Trophoblast cell (in vitro differentiated cells and primary cell): ENCODE measurements around the gene AGAP1.

Experiments
- DNase-seq, 2 donors: peaks; one replicate each; pipeline ENCODE4 v3.0.0-alpha.2; 2016
- H2AFZ ChIP-seq: 2 replicates; pipeline ENCODE4 v1.6.1; 2013; ENCODE audit warnings: low read length, moderate library complexity, mild to moderate bottlenecking; ENCODE audit not compliant: insufficient read depth, poor library complexity
- H2AK5ac ChIP-seq: 2 replicates; pipeline ENCODE4 v1.6.1; 2013; ENCODE audit warnings: mild to moderate bottlenecking, low read length
- H2BK120ac ChIP-seq: 2 replicates; pipeline ENCODE4 v1.6.1; 2013; ENCODE audit warnings: low read length, mild to moderate bottlenecking, moderate library complexity; ENCODE audit not compliant: insufficient read depth, poor library complexity
- H2BK12ac ChIP-seq: 2 replicates; pipeline ENCODE4 v1.6.1; 2013; ENCODE audit warnings: mild to moderate bottlenecking, low read length, moderate library complexity
- H2BK5ac ChIP-seq: 2 replicates; pipeline ENCODE4 v1.6.1; 2013; ENCODE audit warnings: low read length, low read depth, moderate library complexity, mild to moderate bottlenecking; ENCODE audit not compliant: poor library complexity
- H3K14ac ChIP-seq: 2 replicates; pipeline ENCODE4 v1.6.1; 2013; ENCODE audit warnings: mild to moderate bottlenecking, low read length
- H3K18ac ChIP-seq: 2 replicates; pipeline ENCODE4 v1.6.1; 2013; ENCODE audit warnings: mild to moderate bottlenecking, low read length
- H3K23ac ChIP-seq: 2 replicates; pipeline ENCODE4 v1.6.1; 2013; ENCODE audit warnings: low read length
- H3K27ac ChIP-seq: 2 replicates; pipeline ENCODE4 v1.5.1; 2013; ENCODE audit warnings: low read depth, mild to moderate bottlenecking, inconsistent platforms, low read length, moderate library complexity
- H3K27me3 ChIP-seq: 2 replicates; pipeline ENCODE4 v1.6.1; 2013; ENCODE audit warnings: inconsistent platforms, mild to moderate bottlenecking, low read length, moderate library complexity; ENCODE audit not compliant: insufficient read depth
- H3K36me3 ChIP-seq, 2 experiments: 1 replicate in 1 of 2; 2 replicates in 1 of 2; pipeline ENCODE4 v1.6.1; 2013; ENCODE audit warnings: low read length in 2 of 2, mild to moderate bottlenecking in 2 of 2, moderate library complexity in 1 of 2; ENCODE audit not compliant: insufficient read depth in 2 of 2, control insufficient read depth in 1 of 2
- H3K4ac ChIP-seq: 2 replicates; pipeline ENCODE4 v1.6.1; 2013; ENCODE audit warnings: low read depth, mild to moderate bottlenecking, low read length, moderate library complexity
- H3K4me1 ChIP-seq, 2 experiments: 1 replicate in 1 of 2; 2 replicates in 1 of 2; pipeline ENCODE4 v1.6.1; 2013; ENCODE audit warnings: low read length in 2 of 2, mild to moderate bottlenecking in 2 of 2, moderate library complexity in 1 of 2; ENCODE audit not compliant: insufficient read depth in 2 of 2, control insufficient read depth in 1 of 2
- H3K4me2 ChIP-seq: 2 replicates; pipeline ENCODE4 v1.6.1; 2013; ENCODE audit warnings: inconsistent platforms, mild to moderate bottlenecking, low read length, moderate library complexity
- H3K4me3 ChIP-seq: 2 replicates; pipeline ENCODE4 v1.5.1; 2013; ENCODE audit warnings: mild to moderate bottlenecking, low read depth, low read length, inconsistent platforms
- H3K79me1 ChIP-seq: one replicate; pipeline ENCODE4 v1.6.1; 2013; ENCODE audit warnings: low read length
- H3K79me2 ChIP-seq: 2 replicates; pipeline ENCODE4 v1.6.1; 2013; ENCODE audit warnings: low read length, mild to moderate bottlenecking; ENCODE audit not compliant: control insufficient read depth, insufficient read depth, poor library complexity
- H3K9ac ChIP-seq: 2 replicates; pipeline ENCODE4 v1.6.1; 2013; ENCODE audit warnings: mild to moderate bottlenecking, low read length
- H3K9me3 ChIP-seq: 2 replicates; pipeline ENCODE4 v1.6.1; 2013; ENCODE audit warnings: low read depth, mild to moderate bottlenecking, control low read depth, inconsistent platforms, low read length; ENCODE audit not compliant: insufficient read depth
- H4K12ac ChIP-seq: 2 replicates; pipeline ENCODE4 v1.6.1; 2013; ENCODE audit warnings: low read depth, mild to moderate bottlenecking, low read length, moderate library complexity
- H4K8ac ChIP-seq: 2 replicates; pipeline ENCODE4 v1.6.1; 2013; ENCODE audit warnings: low read depth, mild to moderate bottlenecking, low read length, moderate library complexity
- H4K91ac ChIP-seq: one replicate; pipeline ENCODE4 v1.6.1; 2013; ENCODE audit warnings: low read depth, mild to moderate bottlenecking, low read length, moderate library complexity
- WGBS: extraction: QIAGEN DNeasy Blood & Tissue Kit; methylation state at CpG from one replicate; pipeline ENCODE4 v1.1.7; 2013; ENCODE audit warnings: missing lambda C conversion rate; ENCODE audit not compliant: insufficient read length, insufficient coverage; ENCODE audit errors: extremely low coverage; 5-methylcytosine and 5-hydroxymethylcytosine counted together

Gene AGAP1

DNA sequence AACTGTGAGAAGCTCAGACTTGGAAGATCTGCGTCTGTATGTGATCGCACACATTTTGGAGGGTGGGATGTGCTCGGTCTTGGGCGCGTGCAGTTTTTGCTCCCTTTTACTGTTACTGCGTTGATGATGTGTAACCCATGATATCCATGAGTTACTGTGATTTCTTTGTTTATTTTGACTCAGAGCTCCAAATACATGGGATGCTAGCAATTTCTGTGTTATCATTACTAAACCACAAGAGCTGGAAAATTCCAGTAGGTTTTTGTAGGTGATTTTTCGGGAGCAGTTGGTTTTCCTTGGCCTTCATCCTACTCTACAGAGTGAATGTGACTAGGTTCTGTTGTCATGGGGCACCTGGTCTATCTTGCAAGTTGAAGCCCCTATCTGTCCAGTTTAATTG lies 124.2 kb downstream of the AGAP1 start:
- Histone ChIP-seq H2AFZ (no peak overlapping the region), H3K9me3 (peaks cover 1% of the 10 kb centered on the region), H3K23ac (no peak overlapping the region), H3K14ac (no peak overlapping the region), H3K36me3 (no peaks in the 10 kb centered on the region), H4K91ac (no peak overlapping the region), H4K12ac (no peak overlapping the region), H3K4me1 (no peaks in the 10 kb centered on the region), H2BK12ac (no peak overlapping the region), H3K18ac (no peak overlapping the region), H3K4me3 (no peak overlapping the region), H2BK5ac (no peak overlapping the region), H3K4me2 (no peak overlapping the region), H4K8ac (no peak overlapping the region), H3K4ac (no peak overlapping the region), H3K79me2 (no peaks in the 10 kb centered on the region), H3K79me1 (no peaks in the 10 kb centered on the region), H3K9ac (no peak overlapping the region), H2AK5ac (no peak overlapping the region), H2BK120ac (no peak overlapping the region), H3K27me3 (no peaks in the 10 kb centered on the region), H3K27ac (no peak overlapping the region)
- DNase-seq, result no peak
- no CpG with 5 or more reads among the region's 7 CpGs for WGBS

DNA sequence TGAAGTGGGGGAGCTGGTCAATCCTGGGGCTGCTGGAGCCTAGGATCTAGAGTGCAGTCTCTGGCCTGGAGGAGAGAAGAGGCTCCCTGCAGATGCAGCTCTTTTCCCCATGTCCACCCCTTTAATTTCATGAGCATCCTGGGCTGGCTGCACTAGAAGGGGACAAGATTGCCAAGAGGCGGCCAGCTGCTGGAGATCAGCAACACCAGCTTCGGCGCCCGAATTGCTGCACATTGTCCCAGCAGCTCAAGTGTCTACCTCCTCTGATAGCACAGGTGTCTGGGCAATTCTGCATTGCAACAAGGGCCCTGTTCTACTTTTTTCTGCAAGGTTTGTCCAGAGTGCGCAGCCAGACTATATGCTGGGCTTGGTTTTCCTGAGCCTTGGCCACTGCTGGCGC lies 125.7 kb downstream of the AGAP1 start:
- no peaks in the 10 kb centered on the region for H3K27me3 ChIP-seq
- no CpG with 5 or more reads among the region's 6 CpGs for WGBS
- H4K12ac ChIP-seq, result no peak overlapping the region
- H4K8ac ChIP-seq, result no peak overlapping the region
- H3K9ac ChIP-seq, result no peak overlapping the region
- no peaks in the 10 kb centered on the region for H3K79me2 ChIP-seq
- no peaks in the 10 kb centered on the region for H3K4me1 ChIP-seq
- no peak for DNase-seq
- no peak overlapping the region for H3K14ac ChIP-seq
- H2BK5ac ChIP-seq, result no peak overlapping the region
- H3K23ac ChIP-seq, result no peak overlapping the region
- H3K9me3 ChIP-seq, result peaks cover 1% of the 10 kb centered on the region
- no peak overlapping the region for H3K4me2 ChIP-seq
- no peak overlapping the region for H3K27ac ChIP-seq
- H2AK5ac ChIP-seq, result no peak overlapping the region
- H2BK12ac ChIP-seq, result no peak overlapping the region
- H2BK120ac ChIP-seq, result no peak overlapping the region
- no peak overlapping the region for H3K18ac ChIP-seq
- H2AFZ ChIP-seq, result no peak overlapping the region
- no peak overlapping the region for H3K4me3 ChIP-seq
- no peak overlapping the region for H3K4ac ChIP-seq
- H4K91ac ChIP-seq, result no peak overlapping the region
- H3K79me1 ChIP-seq, result no peaks in the 10 kb centered on the region
- no peaks in the 10 kb centered on the region for H3K36me3 ChIP-seq

DNA sequence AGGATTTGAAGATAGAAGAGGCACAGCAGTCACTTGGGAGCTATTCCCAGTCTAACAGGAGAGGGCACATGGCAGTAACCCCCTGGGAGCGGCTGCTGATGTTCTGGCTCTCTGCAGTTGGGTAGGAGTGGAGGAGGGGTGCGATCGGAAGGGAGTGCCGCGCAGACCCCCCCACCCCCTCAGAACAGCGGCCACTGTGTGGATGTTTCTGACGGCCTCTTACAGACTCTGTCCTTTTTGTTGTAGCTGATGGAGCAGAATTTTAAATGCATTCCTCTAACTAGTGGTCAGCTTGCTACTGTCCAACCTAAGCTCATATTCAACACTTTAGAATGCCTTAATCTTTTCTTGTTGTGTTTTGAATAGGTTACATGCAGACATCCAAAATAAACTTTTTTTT lies 127.9 kb downstream of the AGAP1 start:
- H3K9me3 ChIP-seq, result peaks cover 1% of the 10 kb centered on the region
- H2BK12ac ChIP-seq, result no peak overlapping the region
- DNase-seq, result no peak
- H4K8ac ChIP-seq, result no peak overlapping the region
- no peak overlapping the region for H3K23ac ChIP-seq
- no peaks in the 10 kb centered on the region for H3K4me1 ChIP-seq
- no peaks in the 10 kb centered on the region for H3K27me3 ChIP-seq
- no peak overlapping the region for H3K9ac ChIP-seq
- H4K12ac ChIP-seq, result no peak overlapping the region
- no peak overlapping the region for H3K27ac ChIP-seq
- no peak overlapping the region for H3K18ac ChIP-seq
- no CpG with 5 or more reads among the region's 7 CpGs for WGBS
- H3K4ac ChIP-seq, result no peak overlapping the region
- no peak overlapping the region for H3K4me3 ChIP-seq
- no peak overlapping the region for H3K4me2 ChIP-seq
- no peak overlapping the region for H2AFZ ChIP-seq
- H4K91ac ChIP-seq, result no peak overlapping the region
- H3K79me2 ChIP-seq, result no peaks in the 10 kb centered on the region
- H3K36me3 ChIP-seq, result no peaks in the 10 kb centered on the region
- H2AK5ac ChIP-seq, result no peak overlapping the region
- no peak overlapping the region for H3K14ac ChIP-seq
- H3K79me1 ChIP-seq, result no peaks in the 10 kb centered on the region
- H2BK5ac ChIP-seq, result no peak overlapping the region
- H2BK120ac ChIP-seq, result no peak overlapping the region

DNA sequence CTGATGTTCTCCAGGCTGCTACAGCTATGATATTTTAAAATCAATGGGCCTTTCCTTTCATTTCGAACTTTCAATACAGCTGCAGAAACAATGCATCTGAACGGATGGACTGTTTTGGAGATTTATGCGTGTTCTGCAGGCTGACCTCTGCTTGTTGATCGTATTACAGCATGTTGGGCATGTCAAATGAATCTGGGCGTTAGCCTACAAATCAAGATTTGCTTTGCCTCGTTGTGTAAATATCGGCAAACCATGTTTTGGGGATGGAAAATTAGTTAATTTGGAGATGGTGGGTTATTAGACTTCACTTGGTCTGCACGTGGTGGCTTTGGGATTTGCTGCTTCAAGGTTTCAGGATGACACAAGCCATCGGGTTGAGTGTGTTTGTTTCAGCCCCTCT lies 129.3 kb downstream of the AGAP1 start:
- Histone ChIP-seq H3K36me3 (no peaks in the 10 kb centered on the region), H3K79me2 (peaks cover 2% of the 10 kb centered on the region), H4K12ac (no peak overlapping the region), H3K9ac (no peak overlapping the region), H3K4me3 (no peak overlapping the region), H3K23ac (no peak overlapping the region), H3K4me2 (no peak overlapping the region), H3K27ac (no peak overlapping the region), H3K27me3 (no peaks in the 10 kb centered on the region), H2AK5ac (no peak overlapping the region), H2BK120ac (no peak overlapping the region), H3K18ac (no peak overlapping the region), H3K4me1 (no peaks in the 10 kb centered on the region), H2BK5ac (no peak overlapping the region), H2BK12ac (no peak overlapping the region), H4K8ac (no peak overlapping the region), H3K9me3 (peaks cover 1% of the 10 kb centered on the region), H3K79me1 (no peaks in the 10 kb centered on the region), H3K14ac (no peak overlapping the region), H4K91ac (no peak overlapping the region), H2AFZ (no peak overlapping the region), H3K4ac (no peak overlapping the region)
- no CpG with 5 or more reads among the region's 9 CpGs for WGBS
- no peak for DNase-seq
